ENCODE measurements around the gene DPY30.

Gene DPY30

GRCh38 chr2:32009516-32010256 lies 29.9 kb downstream of the DPY30 start:
- no peak for DNase-seq (ENCODE audit: low read depth)

GRCh38 chr2:32008805-32009515 lies 30.6 kb downstream of the DPY30 start:
- no peak for DNase-seq (ENCODE audit: low read depth)

GRCh38 chr2:32007121-32007391 lies 32.5 kb downstream of the DPY30 start:
- no peak for DNase-seq (ENCODE audit: low read depth)

- DNase-seq (ENCODE audit: low read depth) = no peak
These were observed 34.1 kb downstream of the DPY30 start for GRCh38 chr2:32005371-32005976.

- no peak for DNase-seq (ENCODE audit: low read depth)
These were observed 35.8 kb downstream of the DPY30 start for GRCh38 chr2:32003791-32004190.

GRCh38 chr2:32002406-32002805 lies 37.2 kb downstream of the DPY30 start:
- no peak for DNase-seq (ENCODE audit: low read depth)

GRCh38 chr2:31999438-31999837 lies 40.2 kb downstream of the DPY30 start:
- no peak for DNase-seq (ENCODE audit: low read depth)

- no peak for DNase-seq (ENCODE audit: low read depth)
These were observed 40.7 kb downstream of the DPY30 start for GRCh38 chr2:31998731-31999383.

- no peak for DNase-seq (ENCODE audit: low read depth)
These were observed 42.0 kb downstream of the DPY30 start for GRCh38 chr2:31997653-31998052.

GRCh38 chr2:31996571-31997150 lies 42.9 kb downstream of the DPY30 start:
- DNase-seq (ENCODE audit: low read depth) = no peak

- no peak for DNase-seq (ENCODE audit: low read depth)
These were observed 46.7 kb downstream of the DPY30 start for GRCh38 chr2:31992934-31993333.

- DNase-seq (ENCODE audit: low read depth) = no peak
These were observed 47.5 kb downstream of the DPY30 start for GRCh38 chr2:31992025-31992579.

- no peak for DNase-seq (ENCODE audit: low read depth)
These were observed 49.7 kb downstream of the DPY30 start for GRCh38 chr2:31989946-31990345.

- DNase-seq (ENCODE audit: low read depth) = no peak
These were observed 52.0 kb downstream of the DPY30 start for GRCh38 chr2:31987454-31988220.

- no peak for DNase-seq (ENCODE audit: low read depth)
These were observed 52.7 kb downstream of the DPY30 start for GRCh38 chr2:31986906-31987305.

GRCh38 chr2:31983762-31984467 lies 55.7 kb downstream of the DPY30 start:
- DNase-seq (ENCODE audit: low read depth) = no peak

GRCh38 chr2:31980674-31981356 lies 58.8 kb downstream of the DPY30 start:
- no peak for DNase-seq (ENCODE audit: low read depth)

GRCh38 chr2:31979956-31980355 lies 59.6 kb downstream of the DPY30 start:
- no peak for DNase-seq (ENCODE audit: low read depth)

- no peak for DNase-seq (ENCODE audit: low read depth)
These were observed 60.6 kb downstream of the DPY30 start for GRCh38 chr2:31979018-31979417.

GRCh38 chr2:31978436-31978835 lies 61.2 kb downstream of the DPY30 start:
- DNase-seq (ENCODE audit: low read depth) = no peak

Measured in GM04504 (cell line).